HG02885 (cell line): ENCODE results near the gene TSHZ2.

Experiments used
- ATAC-seq: cut with Tn5 transposase; IDR thresholded peaks from one replicate; pipeline ENCODE4 v1.9.1; 2021; ENCODE audit warnings: mild to moderate bottlenecking; ENCODE audit not compliant: unreplicated experiment, poor library complexity

TSHZ2 gene

DNA sequence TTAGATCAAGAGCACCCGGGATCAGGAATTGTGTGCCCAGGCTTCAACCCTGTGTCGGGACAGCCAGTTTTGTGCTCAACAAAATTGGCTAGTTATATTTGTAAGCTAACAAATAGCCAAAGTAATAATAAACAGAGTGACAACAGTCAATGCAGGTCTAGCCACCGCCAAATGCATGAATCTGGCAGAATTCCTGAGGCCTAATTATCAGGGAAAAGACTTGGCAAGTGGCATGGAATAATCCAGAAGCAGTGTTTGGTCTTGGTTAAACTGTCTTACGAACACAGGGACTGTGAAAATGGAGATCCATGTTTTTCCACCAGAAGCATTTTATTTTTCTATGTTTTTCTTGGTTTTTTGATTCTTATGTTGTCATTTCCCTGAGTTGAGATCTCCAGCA lies 352.7 kb downstream of the TSHZ2 start:
- ATAC-seq, result no peak

DNA sequence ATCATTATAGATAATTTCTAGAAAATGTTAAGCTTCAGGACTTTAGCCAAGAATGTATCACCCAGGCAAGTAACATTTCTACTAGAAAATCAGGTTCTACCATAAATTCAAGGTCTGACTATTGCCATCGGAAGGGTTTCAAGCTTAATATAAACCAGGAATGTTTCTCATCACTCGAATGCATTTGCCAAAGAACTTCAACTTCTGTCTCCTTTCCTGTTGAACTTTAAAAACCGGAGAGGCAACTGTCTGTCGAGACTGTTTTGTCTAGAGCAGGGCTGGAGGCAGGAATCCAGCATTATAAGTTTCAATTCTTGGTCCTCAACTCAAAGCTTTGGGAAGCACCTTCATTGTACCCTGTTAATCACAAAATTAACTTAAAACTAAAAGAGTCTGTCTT lies 356.8 kb downstream of the TSHZ2 start:
- ATAC-seq, result no peak

DNA sequence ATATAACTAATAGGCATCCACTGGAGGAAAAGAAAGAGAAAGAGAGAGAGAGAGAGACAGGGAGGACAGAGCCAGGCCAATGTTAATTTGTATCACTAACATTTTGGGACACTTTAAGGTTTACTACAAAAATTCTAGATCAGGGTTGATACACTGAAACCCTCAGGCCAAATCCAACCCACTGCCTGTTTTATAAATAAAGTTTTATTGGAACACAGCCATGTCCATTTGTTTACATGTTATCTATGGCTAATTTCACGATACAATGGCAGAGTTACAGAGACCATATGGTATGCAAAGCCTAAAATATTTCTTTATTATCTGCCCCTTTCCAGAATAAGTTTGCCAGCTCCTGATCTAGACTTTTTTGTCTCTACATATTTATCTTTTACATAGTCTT lies 357.6 kb downstream of the TSHZ2 start:
- ATAC-seq, result no peak

DNA sequence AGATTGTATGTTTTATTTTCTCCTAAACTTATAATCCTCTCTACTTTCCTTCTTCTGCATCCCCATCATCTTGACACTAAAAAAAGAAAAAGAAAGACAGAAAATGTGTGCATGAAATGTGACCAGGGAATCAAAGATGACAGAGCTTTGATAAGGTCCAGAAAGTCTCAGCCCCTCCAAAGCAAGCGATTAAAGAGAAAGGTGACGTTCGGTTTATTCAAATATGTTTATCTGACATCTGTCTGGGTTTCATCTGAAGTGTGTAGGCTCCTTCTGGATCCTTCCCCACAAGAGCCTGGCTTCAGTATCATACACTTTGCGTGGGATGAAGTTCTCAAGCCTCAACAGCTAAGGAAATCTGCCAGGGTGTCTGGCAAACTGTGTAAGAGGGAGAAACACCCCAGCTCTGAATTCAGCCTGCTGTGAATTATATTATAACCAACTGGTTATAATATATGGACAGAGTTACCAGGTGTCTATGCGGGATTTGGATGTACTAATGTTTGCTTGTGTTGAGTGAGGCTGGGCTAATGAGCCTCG lies 358.5 kb downstream of the TSHZ2 start:
- ATAC-seq, result no peak

DNA sequence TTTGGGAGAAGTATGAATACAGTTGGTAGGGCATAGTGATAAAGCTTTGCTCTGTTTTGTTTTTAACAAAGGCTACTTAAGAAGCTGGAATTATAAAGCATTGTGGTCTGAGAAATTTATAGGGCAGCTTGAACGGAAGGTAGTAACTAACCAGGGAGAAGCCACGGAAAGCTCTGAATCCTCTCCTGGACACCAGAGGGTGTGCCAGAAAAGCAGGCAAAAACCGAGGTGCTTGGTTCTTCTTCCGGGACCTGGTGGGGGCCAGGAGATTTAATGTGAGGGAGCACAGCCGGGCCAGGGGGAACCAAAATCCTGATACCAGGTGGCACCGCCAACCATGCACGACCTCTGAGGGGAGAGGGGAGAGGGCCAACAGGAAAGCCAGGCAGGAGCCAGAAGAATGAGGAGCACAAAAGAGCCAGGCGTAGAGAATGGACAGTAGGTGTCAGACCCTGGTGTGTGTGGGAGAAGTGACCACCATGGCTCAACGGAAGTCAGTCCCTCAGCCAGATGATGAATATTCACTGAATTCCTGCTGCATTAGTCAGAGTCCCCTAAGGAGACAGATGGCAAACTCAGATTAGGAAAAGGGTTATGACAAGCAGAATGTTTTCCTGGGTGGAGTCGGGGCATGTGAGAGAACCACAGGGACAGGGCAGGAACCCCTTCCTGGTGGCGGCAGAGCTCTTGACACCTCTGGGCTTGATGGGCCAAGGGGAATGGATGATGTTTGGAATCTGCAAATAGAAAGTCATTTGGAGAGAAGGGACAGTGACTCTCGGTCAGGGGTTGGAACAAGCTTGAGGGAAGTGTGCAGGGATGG lies 359.2 kb downstream of the TSHZ2 start:
- no peak for ATAC-seq

DNA sequence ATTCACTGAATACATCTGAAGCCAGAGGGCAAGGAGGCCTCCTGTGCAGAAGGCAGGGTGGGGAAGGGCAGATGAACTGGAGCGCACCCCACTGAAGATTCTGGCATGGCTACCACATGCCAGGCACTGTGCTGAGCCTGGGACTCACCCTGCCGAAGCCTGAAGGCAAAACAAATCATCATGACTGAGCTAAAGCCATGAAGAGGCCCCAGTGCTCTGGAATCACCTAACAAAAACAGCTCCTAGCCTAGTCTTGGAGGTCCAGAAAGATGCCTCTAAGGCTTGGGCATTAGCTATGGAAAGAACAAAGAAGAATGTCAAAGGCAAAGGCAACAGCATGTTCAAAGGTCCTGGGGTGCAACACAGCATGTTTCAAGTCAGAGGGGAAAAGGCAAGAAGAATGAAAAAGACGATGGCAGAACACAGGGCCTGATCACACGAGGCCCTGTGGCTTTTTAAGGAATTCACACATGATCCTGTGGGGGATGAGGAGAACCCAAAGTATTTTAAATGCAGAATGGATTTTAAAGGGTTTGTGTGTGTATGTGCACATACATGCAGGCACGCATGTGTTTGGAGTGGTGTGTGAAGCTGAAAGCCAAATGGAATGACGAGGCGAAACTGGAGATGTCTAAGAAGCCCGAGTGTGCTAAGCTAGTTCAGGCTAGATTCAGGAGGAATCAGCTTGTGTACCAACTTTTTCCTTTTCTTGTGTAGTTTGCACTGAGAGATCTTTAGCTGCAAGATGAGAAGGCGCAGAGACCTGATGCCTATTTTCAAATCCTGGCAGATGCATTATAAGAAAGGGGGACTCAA lies 360.1 kb downstream of the TSHZ2 start:
- ATAC-seq, result no peak

DNA sequence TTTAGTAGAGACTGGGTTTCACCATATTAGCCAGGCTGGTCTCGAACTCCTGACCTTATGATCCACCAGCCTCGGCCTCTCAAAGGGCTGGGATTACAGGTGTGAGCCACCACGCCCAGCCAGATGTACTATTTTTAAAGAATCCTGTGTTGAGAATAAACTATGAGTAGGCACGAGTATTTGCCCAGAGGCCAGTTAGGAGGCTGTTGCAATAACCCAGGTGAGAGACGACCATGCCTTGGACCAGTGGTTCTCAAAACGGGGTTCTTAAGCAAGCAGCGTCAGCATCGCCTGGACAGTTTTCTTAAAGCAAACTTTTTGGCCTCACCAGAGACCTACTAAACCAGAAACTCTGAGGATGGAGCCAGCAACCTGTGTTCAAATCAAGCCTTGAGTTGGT lies 362.7 kb downstream of the TSHZ2 start:
- ATAC-seq, result no peak

DNA sequence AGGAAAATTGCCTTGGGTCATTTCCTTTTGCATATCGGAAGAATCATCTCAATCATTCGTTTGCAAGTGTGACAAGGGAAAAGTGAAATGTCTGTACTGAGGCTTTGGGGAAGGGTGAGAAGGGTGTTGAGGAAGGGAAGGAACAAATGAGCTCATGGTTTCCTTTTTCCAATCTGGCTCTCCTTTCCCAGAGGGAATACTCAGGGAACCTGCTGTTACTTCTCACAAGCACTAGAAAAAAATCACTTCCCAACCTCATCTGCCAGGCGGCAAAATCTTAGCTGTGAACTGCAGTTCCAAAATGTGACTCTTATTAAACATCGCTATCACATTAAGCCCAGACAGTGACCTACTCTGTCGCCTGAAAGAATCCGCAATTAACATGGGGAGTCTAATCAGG lies 363.4 kb downstream of the TSHZ2 start:
- no peak for ATAC-seq

DNA sequence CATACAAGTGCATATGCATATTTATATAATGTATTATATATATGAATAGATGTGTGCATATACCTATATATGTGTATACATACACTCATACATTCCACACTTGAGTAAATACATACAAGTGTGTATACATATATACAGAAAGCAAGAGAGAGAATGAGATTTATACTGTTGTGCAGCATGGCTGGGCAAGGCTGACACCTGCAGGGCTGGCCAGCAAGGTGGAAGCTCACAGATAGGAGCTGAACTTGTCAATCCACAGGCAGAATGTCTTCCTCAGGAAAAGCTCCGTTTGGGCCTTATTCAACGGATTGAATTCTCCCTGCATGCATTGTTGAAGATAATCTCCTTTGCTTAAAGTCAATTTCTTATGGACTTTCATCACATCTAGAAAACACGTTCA lies 364.7 kb downstream of the TSHZ2 start:
- ATAC-seq, result no peak

DNA sequence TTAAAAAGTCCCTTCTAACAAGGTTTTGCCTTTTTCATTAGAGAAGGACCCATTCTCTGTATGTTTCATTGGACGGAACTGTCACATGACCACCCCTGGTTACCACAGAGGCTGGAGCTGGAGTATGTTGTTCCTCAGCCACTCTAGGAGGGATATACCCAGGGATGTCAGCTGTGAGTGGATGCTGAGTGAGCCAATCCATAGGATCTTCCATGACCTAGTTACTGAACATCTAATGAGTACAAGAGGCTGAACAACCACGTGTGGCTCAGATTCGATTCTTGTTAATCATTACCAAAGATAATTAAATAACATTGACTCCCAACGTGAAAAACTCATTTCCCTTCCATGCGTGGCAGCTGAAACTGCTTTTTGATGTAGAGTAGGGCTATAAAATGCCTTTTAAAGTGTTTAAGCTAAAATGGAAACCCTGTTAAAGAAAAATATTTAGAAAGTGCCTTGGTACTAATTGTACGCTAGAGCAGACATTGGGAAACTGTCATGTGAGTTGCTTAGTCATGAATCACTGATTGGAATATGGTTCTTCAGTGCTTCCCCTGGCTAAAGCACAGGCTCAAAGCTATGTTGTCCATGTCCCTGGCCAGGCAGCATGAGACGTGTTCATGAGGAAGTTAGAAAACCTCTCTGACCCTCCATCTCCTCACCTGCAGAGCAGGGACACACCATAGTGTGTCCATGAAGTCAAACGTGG lies 365.4 kb downstream of the TSHZ2 start:
- ATAC-seq, result no peak

DNA sequence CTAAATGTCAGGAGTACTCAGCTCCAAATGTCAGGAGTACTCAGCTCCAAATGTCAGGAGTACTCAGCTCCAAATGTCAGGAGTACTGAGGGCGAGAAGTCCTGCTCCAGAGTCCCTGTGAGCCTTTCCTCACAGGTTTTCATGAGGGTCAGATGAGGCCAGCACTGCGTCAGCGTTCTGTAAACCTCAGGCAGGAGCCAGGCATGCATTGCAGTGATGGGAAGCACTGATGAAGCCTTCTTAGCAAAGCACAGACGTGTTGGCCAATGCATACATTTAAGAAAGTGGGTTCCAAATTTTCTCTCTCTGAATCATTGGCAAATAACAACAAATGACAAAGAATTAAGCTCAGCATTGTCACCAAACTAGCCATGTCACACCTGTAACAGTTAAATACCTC lies 366.6 kb downstream of the TSHZ2 start:
- ATAC-seq, result no peak

DNA sequence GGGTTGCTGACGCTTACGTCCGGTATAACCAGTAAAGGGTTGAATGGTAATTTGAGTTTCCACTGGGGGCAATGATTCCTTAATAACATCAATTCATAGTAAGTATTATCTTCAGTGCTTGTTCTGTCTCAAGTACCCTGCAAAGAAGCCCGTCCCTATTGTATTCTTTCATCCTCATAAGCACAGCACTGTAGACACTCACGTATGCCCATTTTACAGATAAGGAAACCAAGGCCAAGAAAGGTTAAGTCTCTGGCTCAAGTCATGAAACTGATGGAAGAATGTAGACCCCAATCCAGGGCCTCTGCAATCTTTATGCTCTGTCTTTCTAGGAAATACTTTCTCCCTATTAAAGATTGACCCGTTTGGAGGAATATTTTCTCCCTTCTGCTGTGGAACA lies 370.3 kb downstream of the TSHZ2 start:
- no peak for ATAC-seq

DNA sequence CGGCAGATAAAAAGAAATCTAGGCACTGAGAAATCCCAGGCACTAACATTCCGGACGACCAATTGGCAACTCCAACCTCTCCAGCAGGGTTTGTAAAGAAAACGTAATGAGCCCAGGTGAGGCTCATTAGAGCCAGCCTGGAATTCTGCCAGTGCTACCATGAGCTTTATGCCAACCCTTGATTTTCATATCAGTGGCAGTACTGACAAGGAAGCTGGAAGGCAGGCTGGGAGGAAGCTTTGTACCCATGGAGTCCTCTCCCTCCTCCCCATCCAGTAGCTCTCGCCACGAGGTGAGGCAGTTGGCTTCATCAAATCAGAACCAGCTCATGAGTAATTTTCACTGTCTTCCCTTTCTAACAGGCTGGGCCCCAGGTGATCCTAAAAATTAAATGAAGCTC lies 371.3 kb downstream of the TSHZ2 start:
- ATAC-seq, result no peak

DNA sequence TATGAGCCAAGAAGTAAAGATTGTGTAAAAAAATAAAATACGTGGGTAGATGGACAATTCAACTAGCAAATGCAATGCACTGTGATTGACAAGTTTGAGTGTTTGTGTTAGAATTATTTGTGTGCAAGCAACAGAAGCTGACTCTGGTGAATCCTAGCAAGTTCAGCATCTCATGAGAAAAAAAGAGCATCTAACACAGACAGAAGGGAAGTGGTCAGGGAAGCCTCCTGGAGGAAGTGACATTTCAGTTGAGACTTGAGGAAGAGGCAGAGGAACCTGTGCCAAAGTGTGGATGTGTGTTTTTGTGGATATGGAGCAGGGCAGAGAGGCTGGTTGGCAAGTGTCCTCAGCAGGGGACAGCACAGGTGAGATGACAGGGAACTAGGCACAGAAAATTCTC lies 372.7 kb downstream of the TSHZ2 start:
- no peak for ATAC-seq

DNA sequence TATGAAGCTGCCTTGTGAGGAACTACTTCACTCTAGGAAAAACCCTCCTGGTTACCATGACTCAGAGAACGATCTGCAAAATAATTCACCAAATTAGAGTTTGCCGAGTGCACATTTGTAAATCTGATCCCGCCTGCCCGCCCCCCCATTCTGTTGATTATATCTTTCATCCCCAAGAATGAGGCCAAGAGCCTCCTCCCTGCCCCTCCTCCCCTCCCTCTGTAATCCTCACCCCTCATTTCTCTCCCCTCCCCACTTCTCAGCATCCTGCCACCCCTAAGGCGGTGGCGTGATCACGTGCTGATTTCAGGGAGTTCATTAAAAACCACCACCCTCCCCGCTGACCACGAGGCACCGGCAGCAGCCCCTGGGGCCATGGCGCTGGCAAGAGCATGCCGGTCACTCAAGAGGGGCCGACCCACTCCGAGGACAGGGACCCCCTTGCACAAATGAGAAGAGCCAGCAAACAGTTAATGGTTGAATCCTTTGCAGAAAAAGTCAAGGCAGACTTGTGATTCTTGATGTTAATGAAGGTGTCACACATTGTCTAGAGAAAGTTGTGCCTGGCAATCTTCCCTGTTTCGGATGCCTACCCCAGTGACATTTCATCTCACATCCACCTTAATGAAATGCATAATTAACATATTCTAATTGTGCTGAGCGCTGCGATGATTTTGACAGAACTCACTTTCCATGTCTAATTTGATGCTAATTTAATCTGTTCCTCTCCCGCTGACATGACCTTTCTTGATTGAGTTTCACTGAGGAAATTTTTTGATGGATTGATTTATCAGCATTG lies 373.6 kb downstream of the TSHZ2 start:
- no peak for ATAC-seq

DNA sequence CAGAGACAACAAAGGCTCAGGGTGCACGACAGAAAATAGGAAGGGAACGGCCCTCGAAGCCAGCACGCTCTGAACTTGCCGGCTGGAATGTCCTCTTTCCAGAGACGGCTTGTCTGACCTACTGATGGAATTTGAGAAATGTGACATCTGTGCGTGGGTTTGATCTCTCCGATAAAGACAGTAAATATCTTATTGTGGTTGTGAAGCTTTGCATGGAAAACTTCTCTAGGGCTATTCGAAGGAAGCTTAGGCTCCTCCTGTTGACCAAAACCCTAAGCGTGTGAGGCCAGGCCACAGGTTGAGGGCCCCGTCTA lies 374.1 kb downstream of the TSHZ2 start:
- no peak for ATAC-seq

DNA sequence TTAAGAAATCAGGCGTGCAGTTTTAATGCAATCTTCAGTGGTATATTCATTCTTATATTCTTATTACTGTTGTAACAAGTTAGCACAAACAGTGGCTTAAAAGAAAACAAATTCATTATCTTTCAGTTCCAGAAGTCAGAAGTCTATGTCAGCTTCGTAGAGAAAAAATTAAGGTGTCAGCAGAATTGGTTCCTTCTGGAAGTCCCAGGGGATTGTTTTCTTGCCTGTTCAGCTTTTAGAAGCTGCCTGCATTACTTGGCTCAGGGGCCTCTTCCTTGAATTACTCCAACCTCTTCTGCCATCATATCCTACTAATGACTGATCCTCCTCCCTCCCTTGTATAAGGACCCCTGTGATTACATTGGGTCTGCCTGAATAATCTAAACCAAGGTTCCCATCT lies 377.6 kb downstream of the TSHZ2 start:
- ATAC-seq, result no peak

DNA sequence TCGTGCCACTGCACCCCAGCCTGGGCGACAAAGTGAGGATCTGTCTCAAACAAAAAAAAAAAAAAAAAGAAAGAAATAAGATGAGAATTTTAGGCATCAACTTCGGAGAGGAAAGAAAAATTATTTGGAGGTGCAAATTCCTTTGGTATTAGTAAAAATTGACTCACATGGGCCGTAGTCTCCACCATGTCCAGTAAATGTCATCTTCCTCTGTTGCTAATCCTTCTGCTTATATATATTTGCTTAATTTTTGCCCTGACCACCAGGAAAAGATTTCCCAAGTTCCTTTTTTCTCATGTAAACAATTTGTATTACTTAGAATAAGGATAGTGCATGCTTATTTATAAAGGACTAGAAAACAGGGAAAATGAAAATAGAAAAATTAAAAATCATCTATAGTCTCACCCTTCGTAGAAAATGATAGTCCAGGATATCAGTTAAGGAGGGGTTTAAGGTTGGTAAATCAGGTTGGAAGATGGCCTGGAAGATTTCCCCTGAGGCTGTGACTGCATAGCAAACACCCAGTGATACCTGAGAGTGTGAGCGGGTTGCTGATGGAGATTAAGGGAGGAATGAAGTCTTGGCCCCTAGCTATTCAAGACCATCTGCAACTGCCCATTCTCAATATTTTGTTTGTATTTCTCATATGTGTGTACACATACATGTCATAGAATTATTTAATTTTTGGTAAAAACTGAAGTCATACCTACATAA lies 380.7 kb downstream of the TSHZ2 start:
- ATAC-seq, result no peak

DNA sequence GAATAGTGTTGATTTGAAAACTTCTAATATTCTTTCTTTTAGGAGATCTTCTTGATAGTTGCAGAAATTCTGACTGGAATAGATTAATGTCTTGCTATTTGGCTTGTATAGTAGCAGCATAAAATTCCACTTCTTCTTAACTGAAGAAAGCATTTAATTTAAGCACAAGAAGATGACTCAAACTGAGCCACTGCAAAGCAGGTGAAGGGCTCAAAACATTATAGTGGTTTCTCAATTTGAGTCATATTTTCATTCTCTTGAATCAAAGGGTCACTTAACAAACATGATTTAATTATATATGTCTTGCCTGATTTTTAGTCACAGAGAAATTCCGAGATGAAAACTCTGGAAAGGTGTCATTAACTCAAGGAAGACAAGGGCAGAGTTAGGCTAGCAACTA lies 382.2 kb downstream of the TSHZ2 start:
- no peak for ATAC-seq

DNA sequence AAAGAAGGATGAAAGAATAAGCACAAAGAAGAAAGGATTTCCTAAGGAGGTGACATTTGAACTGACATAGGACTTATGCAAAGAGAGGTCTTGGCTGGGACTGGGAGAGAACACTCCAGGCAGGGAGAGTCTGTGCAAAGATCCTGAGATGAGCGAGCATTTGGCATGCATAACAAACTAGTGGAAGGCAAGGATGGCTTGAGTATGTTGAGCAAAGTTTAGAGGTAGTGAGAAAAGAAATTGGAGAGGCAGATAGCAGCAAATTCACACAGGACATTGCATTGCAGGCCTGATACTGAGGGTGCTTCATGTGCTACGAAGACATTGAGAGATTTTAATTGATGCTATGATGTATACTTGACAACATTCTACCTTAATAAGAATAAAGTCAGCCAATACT lies 383.6 kb downstream of the TSHZ2 start:
- no peak for ATAC-seq
